Skeletal muscle tissue (tissue), 4 donors: ENCODE measurements around the gene PLPP1. TPM values are rescaled to one million over a fixed set of nuclear protein-coding genes. Genes with fewer than 3 reads are reported as not detected.

ENCODE experiments used
- H3K27ac ChIP-seq: one replicate; pipeline ENCODE4 v1.7.0; 2013; ENCODE audit warnings: mild to moderate bottlenecking, low read depth, low read length, inconsistent platforms
- H3K27me3 ChIP-seq, 3 donors: one replicate each; pipeline ENCODE4 v1.7.0; 2013; ENCODE audit warnings: low read length in 3 of 3; ENCODE audit not compliant: control insufficient read depth in 3 of 3, insufficient read depth in 3 of 3
- H3K36me3 ChIP-seq, 3 donors: one replicate each; pipeline ENCODE4 v1.7.0; 2013; ENCODE audit warnings: low read length in 3 of 3; ENCODE audit not compliant: control insufficient read depth in 3 of 3, insufficient read depth in 3 of 3
- H3K4me1 ChIP-seq, 3 donors: one replicate each; pipeline ENCODE4 v1.7.0; 2013; ENCODE audit warnings: low read length in 3 of 3, mild to moderate bottlenecking in 3 of 3; ENCODE audit not compliant: control insufficient read depth in 3 of 3, insufficient read depth in 3 of 3
- H3K4me3 ChIP-seq, 3 donors: one replicate each; pipeline ENCODE4 v1.7.0; 2013; ENCODE audit warnings: low read length in 3 of 3
- H3K9ac ChIP-seq, 3 donors: one replicate each; pipeline ENCODE4 v1.7.0; 2013; ENCODE audit warnings: low read length in 3 of 3, mild to moderate bottlenecking in 3 of 3, moderate library complexity in 2 of 3, low read depth in 1 of 3
- H3K9me3 ChIP-seq, 3 donors: one replicate each; pipeline ENCODE4 v1.7.0; 2013; ENCODE audit warnings: low read length in 3 of 3; ENCODE audit not compliant: control insufficient read depth in 3 of 3
- total RNA-seq: library from RNA; depleted of rRNA; stranded (reverse); fragments of >200 nt; gene quantifications from one replicate; pipeline ENCODE4 v1.2.3, GENCODE V29; 2014
- donor health status: Osteomylitis.

Gene PLPP1
- total RNA-seq, 1 donor from 2014 or later, result 101 TPM

GRCh38 chr5:55427157-55427556 is 107.6 kb downstream of the PLPP1 start:
- Histone ChIP-seq H3K27ac (peak overlapping the region; percentile 68), H3K9ac (no peak overlapping the region), H3K4me3 (no peak overlapping the region), H3K27me3 (no peaks in the 10 kb centered on the region), H3K36me3 (peaks cover 23 to 37% (median 35%) of the 10 kb centered on the region in 3 donors), H3K4me1 (peaks cover 23 to 45% (median 26%) of the 10 kb centered on the region in 3 donors), H3K9me3 (no peaks in the 10 kb centered on the region)

GRCh38 chr5:55426455-55426854 is 108.3 kb downstream of the PLPP1 start:
- Histone ChIP-seq H3K27ac (peak overlapping the region; percentile 68), H3K9me3 (no peaks in the 10 kb centered on the region), H3K27me3 (no peaks in the 10 kb centered on the region), H3K4me3 (no peak overlapping the region), H3K4me1 (peaks cover 25 to 47% (median 29%) of the 10 kb centered on the region in 3 donors), H3K36me3 (peaks cover 24 to 38% (median 37%) of the 10 kb centered on the region in 3 donors), H3K9ac (no peak overlapping the region)

- no peak overlapping the region for H3K4me3 ChIP-seq
- no peak overlapping the region for H3K9ac ChIP-seq
- no peaks in the 10 kb centered on the region for H3K9me3 ChIP-seq
- peaks cover 13 to 26% (median 22%) of the 10 kb centered on the region in 3 donors for H3K4me1 ChIP-seq
- H3K36me3 ChIP-seq, result peaks cover 21 to 43% (median 33%) of the 10 kb centered on the region in 3 donors
- no peak overlapping the region for H3K27ac ChIP-seq
- no peaks in the 10 kb centered on the region for H3K27me3 ChIP-seq
These were observed 113.7 kb downstream of the PLPP1 start for GRCh38 chr5:55421074-55421529.

DNA sequence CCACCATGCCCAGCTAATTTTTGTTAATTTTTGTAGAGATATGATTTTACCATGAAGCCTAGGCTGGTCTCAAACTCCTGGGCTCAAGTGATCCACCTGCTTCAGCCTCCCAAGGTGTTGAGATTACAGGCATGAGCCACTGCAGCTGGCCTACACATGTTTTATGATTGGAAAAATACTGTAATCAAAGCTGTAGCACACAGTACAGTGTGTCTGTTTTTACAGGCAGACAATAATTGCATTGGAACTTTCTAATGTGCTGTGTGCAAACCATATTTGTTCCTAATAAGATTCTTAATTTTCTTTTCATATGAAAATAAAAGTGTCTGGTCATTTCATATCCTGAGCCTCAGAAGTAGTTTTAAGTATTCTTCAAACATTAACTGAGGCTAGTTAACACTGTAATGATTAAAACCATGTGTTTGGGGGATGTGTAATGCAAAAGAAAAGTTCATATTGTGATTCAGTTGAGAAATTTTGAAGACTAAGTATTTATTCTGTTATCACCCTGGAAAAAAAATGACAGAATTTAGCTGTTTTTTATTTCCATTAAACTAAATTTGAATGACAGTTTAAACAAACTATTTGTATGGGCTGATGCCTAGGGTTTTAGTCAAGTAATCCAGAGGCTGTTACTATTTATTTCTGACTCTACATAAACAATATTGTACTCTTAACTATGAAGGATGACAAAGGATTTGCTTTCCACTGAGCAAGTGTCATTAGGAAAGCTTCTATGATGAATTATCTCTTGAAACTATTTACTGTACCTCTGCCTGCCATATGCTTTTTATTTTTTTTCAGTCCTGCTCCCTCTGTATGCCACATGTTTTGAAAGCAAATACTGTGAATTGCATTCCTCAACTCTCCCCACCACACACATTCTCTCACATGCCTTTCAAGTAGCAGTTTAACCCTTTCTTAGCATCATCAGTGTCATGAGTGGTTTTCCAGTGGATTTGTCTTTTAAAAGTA is 115.5 kb downstream of the PLPP1 start:
- H3K9ac ChIP-seq, result no peak overlapping the region
- H3K4me3 ChIP-seq, result no peak overlapping the region
- H3K4me1 ChIP-seq, result peaks cover 13 to 21% (median 17%) of the 10 kb centered on the region in 3 donors
- no peaks in the 10 kb centered on the region for H3K9me3 ChIP-seq
- H3K36me3 ChIP-seq, result peaks cover 15 to 28% (median 26%) of the 10 kb centered on the region in 3 donors
- no peak overlapping the region for H3K27ac ChIP-seq
- H3K27me3 ChIP-seq, result no peaks in the 10 kb centered on the region

GRCh38 chr5:55416306-55416705 is 118.5 kb downstream of the PLPP1 start:
- H3K9me3 ChIP-seq, result no peaks in the 10 kb centered on the region
- no peak overlapping the region for H3K27ac ChIP-seq
- peaks cover 8 to 14% (median 11%) of the 10 kb centered on the region in 3 donors for H3K4me1 ChIP-seq
- H3K27me3 ChIP-seq, result no peaks in the 10 kb centered on the region
- H3K36me3 ChIP-seq, result peaks cover 0 to 16% (median 4%) of the 10 kb centered on the region in 3 donors
- H3K9ac ChIP-seq, result no peak overlapping the region
- H3K4me3 ChIP-seq, result no peak overlapping the region

DNA sequence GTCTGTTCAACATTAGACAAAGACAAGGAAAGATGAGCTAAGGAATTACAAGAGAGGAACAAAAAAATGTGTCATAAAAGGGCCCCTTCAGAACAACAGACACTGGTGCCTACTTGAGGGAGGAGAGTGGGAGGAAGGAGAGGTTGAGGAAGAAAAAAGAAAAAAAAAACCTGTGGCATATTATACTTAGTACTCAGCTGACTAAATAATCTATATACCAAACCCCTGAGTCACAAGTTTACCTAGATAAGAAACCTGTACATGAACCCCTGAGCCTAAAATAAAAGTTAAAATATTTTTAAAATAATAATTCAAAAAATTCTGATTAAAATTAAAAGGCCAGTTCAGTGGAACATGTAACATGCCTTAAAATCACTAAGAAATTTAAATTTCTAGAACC is 119.7 kb downstream of the PLPP1 start:
- Histone ChIP-seq H3K4me3 (no peak overlapping the region), H3K9me3 (no peaks in the 10 kb centered on the region), H3K4me1 (peaks cover 4 to 10% (median 8%) of the 10 kb centered on the region in 3 donors), H3K36me3 (peaks cover 0 to 14% (median 0%) of the 10 kb centered on the region in 3 donors), H3K9ac (no peak overlapping the region), H3K27ac (no peak overlapping the region), H3K27me3 (no peaks in the 10 kb centered on the region)

GRCh38 chr5:55413644-55414043 is 121.1 kb downstream of the PLPP1 start:
- H3K27me3 ChIP-seq, result no peaks in the 10 kb centered on the region
- H3K9me3 ChIP-seq, result no peaks in the 10 kb centered on the region
- peaks cover 0 to 1% (median under 1%) of the 10 kb centered on the region in 3 donors for H3K4me1 ChIP-seq
- no peak overlapping the region for H3K27ac ChIP-seq
- H3K9ac ChIP-seq, result no peak overlapping the region
- H3K4me3 ChIP-seq, result no peak overlapping the region
- peaks cover 0 to 13% (median 0%) of the 10 kb centered on the region in 3 donors for H3K36me3 ChIP-seq

DNA sequence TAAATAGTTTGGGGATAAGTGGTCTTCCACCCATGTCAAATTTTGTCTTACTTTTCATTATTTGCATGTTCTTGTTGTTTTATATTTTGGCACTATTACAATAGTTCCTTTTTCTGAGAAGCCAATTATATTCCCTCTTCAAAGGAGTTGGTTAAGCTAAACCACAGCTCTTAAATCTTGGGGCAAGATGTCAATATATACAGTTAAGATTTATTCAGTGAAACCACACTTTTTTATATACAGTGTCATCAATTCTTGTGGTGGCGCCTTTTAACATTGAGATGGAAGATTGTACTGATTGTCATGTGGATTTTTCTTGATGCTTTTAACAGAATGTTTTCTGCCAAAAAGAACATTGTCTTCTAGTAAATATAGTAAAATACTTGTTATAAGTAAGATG is 122.9 kb downstream of the PLPP1 start:
- peaks cover 0 to 3% (median 0%) of the 10 kb centered on the region in 3 donors for H3K4me1 ChIP-seq
- H3K9me3 ChIP-seq, result no peaks in the 10 kb centered on the region
- no peak overlapping the region for H3K9ac ChIP-seq
- peaks cover 0 to 10% (median 0%) of the 10 kb centered on the region in 3 donors for H3K36me3 ChIP-seq
- H3K4me3 ChIP-seq, result no peak overlapping the region
- H3K27me3 ChIP-seq, result no peaks in the 10 kb centered on the region
- H3K27ac ChIP-seq, result no peak overlapping the region

DNA sequence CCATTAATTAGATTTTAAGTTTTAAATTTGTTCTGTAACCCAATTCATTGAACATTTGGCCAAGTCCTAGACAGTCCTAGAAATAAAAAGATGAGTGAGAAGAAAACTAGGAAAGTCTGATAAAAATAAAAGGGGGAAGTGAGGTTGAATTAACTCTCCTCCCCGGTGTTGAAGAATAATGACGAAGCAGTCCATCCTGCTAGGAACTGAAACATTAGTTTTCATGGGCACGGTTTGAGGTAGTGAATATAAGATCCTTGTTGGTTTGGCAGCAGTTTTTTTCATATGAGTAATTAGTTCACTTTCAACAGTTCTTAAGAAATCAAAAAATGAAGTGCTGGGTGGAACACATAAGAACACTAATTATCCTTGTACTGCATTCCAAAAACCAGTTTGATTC is 123.9 kb downstream of the PLPP1 start:
- no peaks in the 10 kb centered on the region for H3K27me3 ChIP-seq
- H3K4me3 ChIP-seq, result no peak overlapping the region
- no peaks in the 10 kb centered on the region for H3K9me3 ChIP-seq
- H3K4me1 ChIP-seq, result peaks cover 0 to 3% (median 0%) of the 10 kb centered on the region in 3 donors
- H3K9ac ChIP-seq, result no peak overlapping the region
- peaks cover 2 to 10% (median 6%) of the 10 kb centered on the region in 3 donors for H3K36me3 ChIP-seq
- no peak overlapping the region for H3K27ac ChIP-seq

DNA sequence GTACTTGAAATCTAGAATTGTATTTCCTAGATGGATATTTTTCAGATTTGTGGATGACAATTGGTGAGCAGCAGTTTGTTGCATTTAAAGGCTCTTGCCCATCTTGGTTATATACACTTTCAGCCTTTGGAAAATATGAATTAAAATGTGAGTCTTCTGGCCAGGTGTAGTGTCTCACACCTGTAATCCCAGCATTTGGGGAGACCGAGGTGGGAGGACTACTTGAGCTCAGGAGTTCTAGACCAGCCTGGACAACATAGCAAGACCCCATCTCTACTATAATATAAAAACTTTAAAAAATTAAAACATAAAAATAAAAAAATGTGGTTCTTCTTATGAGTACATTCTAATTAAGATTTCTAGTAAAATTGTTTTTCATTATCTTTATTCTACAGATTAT is 125.0 kb downstream of the PLPP1 start:
- Histone ChIP-seq H3K4me3 (no peak overlapping the region), H3K36me3 (peaks cover 2 to 14% (median 8%) of the 10 kb centered on the region in 3 donors), H3K4me1 (peaks cover 0 to 3% (median 0%) of the 10 kb centered on the region in 3 donors), H3K9me3 (no peaks in the 10 kb centered on the region), H3K27me3 (no peaks in the 10 kb centered on the region), H3K9ac (no peak overlapping the region), H3K27ac (no peak overlapping the region)
